NCI-H2081 treated with DMSO at 0.1 percent for 48 hours (cell line): ENCODE data around the gene SMAD7.

Experiments used
- DNase-seq: peaks from one replicate; lab custom pipeline; 2025; lab: John Stamatoyannopoulos, UW

The SMAD7 gene

DNA sequence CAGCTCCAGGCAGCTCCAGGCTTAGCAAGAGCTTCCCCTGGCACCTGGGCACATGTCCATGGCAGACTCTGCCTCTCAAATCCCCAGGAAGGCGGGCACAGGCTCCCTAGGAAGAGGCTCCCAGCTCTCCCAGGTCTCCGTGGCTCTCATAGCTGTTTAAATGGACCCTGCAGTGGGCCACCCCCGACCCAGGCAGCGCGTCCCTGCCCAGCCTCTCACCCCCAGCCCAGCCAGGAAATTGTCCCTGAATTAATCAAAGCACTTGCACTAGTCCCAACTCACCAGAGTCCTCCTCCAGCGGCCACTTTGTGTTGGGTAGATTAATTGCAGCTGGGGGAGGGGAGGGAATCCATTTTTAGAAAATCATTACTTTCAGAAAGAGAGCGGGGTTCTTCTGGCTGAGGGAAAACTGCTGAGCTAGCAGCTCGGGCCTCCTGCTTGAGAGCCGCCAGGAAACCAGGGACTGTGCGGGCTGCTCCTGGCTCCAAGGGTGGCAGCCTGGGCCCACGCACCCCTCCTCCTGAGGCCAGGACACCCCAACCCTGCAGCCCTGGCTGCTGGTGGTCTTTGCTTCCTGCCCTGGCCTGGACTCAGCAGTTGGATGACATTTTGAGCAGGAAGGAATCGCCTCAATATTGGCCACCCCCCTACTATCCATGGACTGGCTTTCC lies 36.0 kb downstream of the SMAD7 start:
- no peak for DNase-seq

DNA sequence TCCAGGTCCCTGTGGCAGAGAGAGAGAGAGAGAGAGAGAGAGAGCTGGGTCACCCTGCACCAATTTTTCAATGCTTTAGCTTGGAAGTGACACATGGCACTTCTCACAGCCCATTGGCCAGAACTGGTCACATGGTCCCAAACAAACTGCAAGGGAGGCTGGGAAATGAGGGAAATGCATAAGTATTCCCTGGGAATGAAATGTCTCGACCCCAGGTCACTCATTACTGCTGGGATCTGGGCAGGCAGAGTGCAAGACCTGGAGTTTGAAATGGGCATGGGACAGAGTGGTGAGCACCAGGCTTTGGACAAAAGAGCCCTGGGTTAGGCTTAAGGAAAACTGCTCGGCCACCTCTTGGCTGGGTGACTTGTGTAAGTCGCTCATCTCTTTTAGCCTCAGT lies 37.0 kb downstream of the SMAD7 start:
- DNase-seq, result no peak

- no peak for DNase-seq
Measured at GRCh38 chr18:48913201-48913600, 37.6 kb downstream of the SMAD7 start.

GRCh38 chr18:48910972-48911545 lies 39.7 kb downstream of the SMAD7 start:
- no peak for DNase-seq

GRCh38 chr18:48909721-48910120 lies 41.0 kb downstream of the SMAD7 start:
- DNase-seq, result no peak

GRCh38 chr18:48908916-48909315 lies 41.8 kb downstream of the SMAD7 start:
- no peak for DNase-seq

DNA sequence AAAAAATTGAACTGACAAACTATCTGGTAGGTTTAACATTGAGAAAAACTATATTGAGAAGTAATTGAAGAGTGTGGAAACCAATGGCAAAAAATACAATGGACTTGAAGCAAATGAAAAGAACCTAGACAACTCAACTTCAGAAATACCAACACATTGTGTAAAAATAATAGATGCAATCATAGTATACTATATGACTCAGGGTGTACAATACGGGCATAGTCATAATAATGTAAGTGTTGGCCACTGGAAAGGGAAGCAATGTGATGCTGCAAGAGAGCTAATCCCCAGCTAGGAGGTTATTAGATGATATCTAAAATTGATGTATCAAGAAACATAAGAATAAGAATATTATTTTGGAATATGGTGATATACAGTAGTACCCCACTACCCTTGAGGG lies 45.3 kb downstream of the SMAD7 start:
- DNase-seq, result no peak

DNA sequence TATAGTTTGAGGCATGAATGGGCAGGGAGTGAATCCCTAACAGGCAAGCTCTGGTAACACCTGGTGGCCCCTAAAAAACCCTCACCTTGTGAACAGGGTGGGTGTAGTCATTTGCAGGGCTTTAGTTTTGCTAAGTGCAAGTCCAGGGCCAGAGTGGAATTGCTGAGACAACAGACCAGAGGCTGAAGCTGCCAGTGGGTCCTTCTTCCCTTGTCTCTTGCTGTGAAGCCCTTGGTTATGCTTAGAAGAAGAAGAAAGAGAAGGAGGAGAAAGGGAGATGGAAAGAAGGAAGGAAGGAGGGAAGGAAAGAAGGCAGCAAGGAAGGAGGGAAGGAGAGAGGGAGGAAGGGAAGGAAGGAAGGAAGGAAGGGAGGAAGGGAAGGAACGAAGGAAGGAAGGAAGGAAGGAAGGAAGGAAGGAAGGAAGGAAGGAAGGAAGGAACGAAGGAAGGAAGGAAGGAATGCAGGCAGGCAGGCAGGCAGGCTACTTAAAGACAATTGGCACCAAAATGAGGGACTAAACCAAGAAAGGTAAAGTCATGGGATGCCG lies 45.8 kb downstream of the SMAD7 start:
- DNase-seq, result no peak

DNA sequence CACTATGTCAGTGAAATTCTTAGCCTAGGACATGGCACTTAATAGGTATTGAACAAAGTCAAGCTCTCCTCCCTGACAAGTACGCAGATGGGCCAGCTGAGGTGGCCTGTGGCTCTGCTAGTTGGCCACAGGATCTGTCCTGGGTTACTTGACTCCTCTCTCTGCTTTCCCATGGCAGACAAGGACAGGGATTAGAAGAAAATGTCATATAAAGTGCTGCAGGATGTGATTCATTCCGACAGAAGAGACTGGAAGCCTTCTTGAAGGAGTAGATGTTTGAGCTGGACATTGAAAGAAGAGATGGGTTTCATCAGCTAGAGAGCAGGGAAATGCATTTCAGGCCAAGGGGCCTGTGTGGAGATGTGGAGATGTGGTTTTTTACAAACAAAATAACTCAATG lies 46.7 kb downstream of the SMAD7 start:
- DNase-seq, result no peak

DNA sequence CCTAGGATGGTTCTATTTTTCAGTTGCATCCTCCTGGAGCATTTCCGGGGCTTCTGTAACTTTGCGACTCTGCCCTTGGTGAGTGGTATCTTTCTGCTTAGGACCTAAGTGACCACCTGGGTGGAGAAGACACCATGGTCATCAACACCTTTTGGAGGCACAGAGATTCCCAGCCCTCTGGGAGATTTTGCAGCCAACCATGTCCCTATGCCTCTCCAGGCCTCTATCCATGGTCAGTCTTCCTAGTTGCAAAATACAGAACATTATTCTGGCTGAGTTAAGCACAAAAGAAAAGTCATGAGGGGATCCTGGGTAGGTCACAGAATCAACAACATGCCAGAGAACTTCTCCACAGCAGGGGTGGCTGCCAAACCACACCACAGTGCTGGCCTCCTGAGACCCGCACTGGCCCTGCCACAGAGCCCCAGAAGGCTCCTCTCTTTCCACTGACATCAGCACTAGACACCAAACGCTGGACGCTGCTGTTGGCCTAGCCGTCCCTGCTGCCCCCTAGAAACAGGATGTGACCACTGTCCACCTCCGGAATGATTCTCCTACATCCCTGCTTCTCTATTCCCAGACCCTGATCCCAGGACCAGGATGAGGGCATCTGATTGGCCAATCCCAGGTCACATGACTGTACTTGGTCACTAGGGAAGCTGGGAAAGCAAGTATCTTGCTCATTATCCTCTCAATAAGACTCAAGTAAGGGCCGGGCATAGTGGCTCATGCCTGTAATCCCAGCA lies 47.7 kb downstream of the SMAD7 start:
- DNase-seq, result no peak

- no peak for DNase-seq
Measured at GRCh38 chr18:48902023-48902855, 48.5 kb downstream of the SMAD7 start.

GRCh38 chr18:48901145-48902022 lies 49.4 kb downstream of the SMAD7 start:
- no peak for DNase-seq

GRCh38 chr18:48900469-48900868 lies 50.3 kb downstream of the SMAD7 start:
- DNase-seq, result no peak

DNA sequence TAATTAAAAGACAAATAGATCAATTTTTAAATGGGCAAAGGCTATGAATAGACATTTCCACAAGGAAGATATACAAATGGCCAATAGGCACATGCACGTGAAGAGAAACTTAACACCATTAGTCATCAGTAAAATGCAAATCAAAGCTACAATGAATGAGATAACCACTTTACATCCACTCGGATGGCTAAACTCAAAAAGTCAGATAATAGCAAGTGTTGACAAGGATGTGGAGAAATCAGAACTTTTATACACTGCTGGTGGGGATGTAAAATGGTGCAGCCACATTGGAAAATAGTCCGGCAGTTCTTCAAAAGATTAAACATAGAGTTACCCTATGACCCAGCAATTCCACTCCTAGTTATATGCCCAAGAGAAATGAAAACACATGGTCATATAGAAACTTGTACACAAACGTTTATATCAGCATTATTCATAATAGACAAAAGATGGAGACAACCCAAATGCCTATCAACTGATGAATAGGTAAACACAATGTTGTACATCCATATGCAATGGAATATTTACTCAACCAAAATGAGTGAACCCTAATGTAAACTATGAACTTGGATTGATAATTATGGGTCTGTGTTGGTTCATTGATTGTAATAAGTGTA lies 51.1 kb downstream of the SMAD7 start:
- DNase-seq, result no peak

- no peak for DNase-seq
Measured at GRCh38 chr18:48898521-48898920, 52.2 kb downstream of the SMAD7 start.

- DNase-seq, result no peak
Measured at GRCh38 chr18:48897531-48897930, 53.2 kb downstream of the SMAD7 start.

DNA sequence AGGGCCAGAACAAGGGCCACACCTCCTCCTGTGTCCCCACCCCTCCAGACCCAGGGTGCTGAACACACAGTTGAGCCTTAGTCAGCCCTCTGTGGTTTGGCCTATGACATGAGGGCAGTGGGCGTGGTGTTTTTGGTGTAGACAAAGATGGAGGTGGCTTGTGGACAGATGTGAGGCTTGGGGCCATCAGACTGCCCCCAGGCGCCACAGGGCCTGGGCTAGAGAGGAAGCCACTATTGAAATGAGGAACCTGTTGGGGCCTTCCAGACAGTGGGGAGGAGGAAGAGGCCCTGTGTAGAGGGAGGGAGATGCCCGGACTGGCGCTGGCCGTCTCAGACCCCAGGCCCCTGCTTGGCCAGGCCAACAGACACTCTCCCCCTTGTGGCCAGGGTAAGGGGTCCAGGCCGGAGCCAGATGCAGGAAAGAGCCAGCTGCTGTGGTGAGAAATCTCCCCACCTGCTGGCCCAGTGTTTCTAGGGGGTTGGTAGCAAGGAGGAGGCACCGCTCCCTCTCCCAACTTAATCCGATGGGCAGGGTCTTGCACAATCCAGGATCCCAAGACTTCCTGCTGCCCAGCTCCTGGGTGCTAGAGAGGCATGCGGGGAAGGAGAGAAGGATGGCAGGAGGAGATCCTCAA lies 53.8 kb downstream of the SMAD7 start:
- DNase-seq, result no peak

- DNase-seq, result no peak
Measured at GRCh38 chr18:48896326-48896874, 54.4 kb downstream of the SMAD7 start.

GRCh38 chr18:48894799-48895346 lies 55.9 kb downstream of the SMAD7 start:
- no peak for DNase-seq
